Central memory CD8-positive, alpha-beta T cell (primary cell): ENCODE results near the gene KCTD12.
A peak's percentile ranks its signal among the peaks of the same experiment; 100 is the strongest.

Experiments
- ATAC-seq: fragments of 150-1000 bp; cut with Tn5 transposase; replicated peaks from 2 replicates; pipeline ENCODE4 v1.10.0; 2022; ENCODE audit warnings: mild to moderate bottlenecking, moderate FRiP score, moderate number of reproducible peaks; ENCODE audit not compliant: poor library complexity, severe bottlenecking; ENCODE audit errors: extremely low read depth
- DNase-seq, 2 donors: peaks; one replicate each; pipeline ENCODE4 v3.0.0; 2021; ENCODE audit warnings: low spot score in 2 of 2
- H3K27ac Mint-ChIP-seq: one replicate; pipeline ENCODE4 v1.8.0; 2022; ENCODE audit warnings: low read depth, mild to moderate bottlenecking, moderate library complexity, mixed read lengths
- H3K27me3 Mint-ChIP-seq: one replicate; pipeline ENCODE4 v1.8.0; 2022; ENCODE audit warnings: mixed read lengths
- H3K36me3 Mint-ChIP-seq: one replicate; pipeline ENCODE4 v1.8.0; 2022; ENCODE audit warnings: mild to moderate bottlenecking, moderate library complexity, mixed read lengths; ENCODE audit not compliant: insufficient read depth
- H3K4me1 Mint-ChIP-seq: one replicate; pipeline ENCODE4 v1.8.0; 2022; ENCODE audit warnings: mixed read lengths
- H3K4me3 Mint-ChIP-seq: one replicate; pipeline ENCODE4 v1.8.0; 2022; ENCODE audit warnings: mild to moderate bottlenecking, moderate library complexity, mixed read lengths
- H3K9me3 Mint-ChIP-seq: one replicate; pipeline ENCODE4 v1.8.0; 2022; ENCODE audit warnings: mixed read lengths

The KCTD12 gene

DNA sequence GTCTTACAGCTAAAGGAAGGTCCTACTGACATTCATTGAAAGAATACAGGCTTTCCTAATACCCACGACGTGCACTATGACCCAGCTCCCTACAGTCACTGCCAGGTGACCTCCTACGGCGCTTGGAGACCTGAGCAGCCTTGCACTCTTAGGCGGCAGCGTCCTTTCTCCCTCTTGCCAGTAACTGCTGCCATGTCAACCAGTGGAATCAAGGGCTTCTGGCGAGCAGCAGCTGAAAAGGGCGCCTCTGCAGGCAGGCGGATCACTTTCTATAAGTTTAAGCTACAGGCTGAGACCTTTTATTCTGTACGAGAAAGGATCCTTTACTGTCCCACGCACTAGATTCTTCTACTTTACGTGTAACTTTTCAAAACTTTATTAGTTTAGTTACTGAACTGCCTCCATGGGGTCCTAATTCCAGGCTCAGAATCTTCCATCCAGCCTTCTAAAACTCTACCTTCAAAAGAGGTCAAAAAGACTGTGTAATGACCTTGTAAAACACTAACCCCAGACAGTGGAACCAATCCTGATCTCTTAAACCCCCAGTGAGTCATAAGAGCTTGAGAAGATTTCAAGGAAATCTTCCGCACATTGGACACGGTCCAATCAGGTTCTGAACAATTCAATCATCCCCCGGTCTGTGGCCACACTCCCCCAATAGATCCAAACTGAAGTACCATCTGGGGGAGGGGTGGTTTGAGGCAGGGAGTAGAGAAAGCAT, 1.9 kb downstream of the KCTD12 start:
- Mint-ChIP-seq H3K27me3 (peaks cover 54% of the 10 kb centered on the region), H3K27ac (no peak overlapping the region), H3K4me3 (peak overlapping the region; percentile 73), H3K36me3 (peaks cover 5% of the 10 kb centered on the region), H3K4me1 (peaks cover 26% of the 10 kb centered on the region), H3K9me3 (no peaks in the 10 kb centered on the region)
- no peak for DNase-seq
- no peak for ATAC-seq

DNA sequence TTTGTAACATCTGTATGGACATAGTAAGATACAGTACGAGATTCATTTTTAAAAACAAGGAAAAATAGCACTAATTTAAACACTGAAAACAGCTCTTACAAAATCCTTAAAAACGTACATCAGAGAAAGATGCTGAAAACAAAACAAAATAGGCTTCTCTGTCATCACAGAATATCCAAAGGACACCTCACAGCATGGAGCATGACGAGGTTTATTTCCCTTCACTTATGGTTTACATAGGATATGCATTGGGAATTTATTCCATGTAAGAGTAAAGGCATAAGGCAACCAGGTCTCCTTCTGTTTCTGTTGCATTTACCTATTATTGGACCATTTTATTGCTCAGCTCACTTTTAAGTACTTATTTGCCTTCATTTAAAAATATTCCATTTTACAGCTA, 3.0 kb downstream of the KCTD12 start:
- no peaks in the 10 kb centered on the region for H3K9me3 Mint-ChIP-seq

DNA sequence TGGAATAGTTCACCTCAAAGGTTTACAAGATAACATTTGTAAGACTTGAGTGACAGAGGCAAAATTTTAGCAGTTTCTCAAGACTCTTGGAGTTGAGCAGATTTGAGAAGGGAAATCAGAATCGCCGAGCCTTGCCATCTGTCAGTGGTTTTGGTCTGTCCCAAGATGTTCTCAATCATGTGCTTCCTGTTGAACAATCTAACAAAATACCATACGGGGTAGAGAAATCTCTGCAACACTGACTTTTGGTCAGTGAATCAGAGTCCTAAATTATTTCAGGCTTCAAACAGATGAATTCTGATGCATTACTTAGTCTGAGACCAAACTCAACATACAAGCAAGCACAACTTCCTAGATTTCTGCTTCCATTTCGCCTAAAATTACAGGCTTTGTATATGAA, 3.8 kb downstream of the KCTD12 start:
- DNase-seq (no peak), ATAC-seq (no peak)
- Mint-ChIP-seq H3K4me3 (no peak overlapping the region), H3K4me1 (peaks cover 29% of the 10 kb centered on the region), H3K27ac (no peak overlapping the region), H3K36me3 (peaks cover 4% of the 10 kb centered on the region), H3K9me3 (no peaks in the 10 kb centered on the region), H3K27me3 (peaks cover 35% of the 10 kb centered on the region)

More for the DNA sequence above, 3.0 kb downstream of the KCTD12 start:
- DNase-seq (no peak), ATAC-seq (no peak)
- peaks cover 43% of the 10 kb centered on the region for H3K27me3 Mint-ChIP-seq
- no peak overlapping the region for H3K27ac Mint-ChIP-seq
- no peak overlapping the region for H3K4me3 Mint-ChIP-seq
- H3K36me3 Mint-ChIP-seq: peaks cover 4% of the 10 kb centered on the region
- H3K4me1 Mint-ChIP-seq: peaks cover 31% of the 10 kb centered on the region

DNA sequence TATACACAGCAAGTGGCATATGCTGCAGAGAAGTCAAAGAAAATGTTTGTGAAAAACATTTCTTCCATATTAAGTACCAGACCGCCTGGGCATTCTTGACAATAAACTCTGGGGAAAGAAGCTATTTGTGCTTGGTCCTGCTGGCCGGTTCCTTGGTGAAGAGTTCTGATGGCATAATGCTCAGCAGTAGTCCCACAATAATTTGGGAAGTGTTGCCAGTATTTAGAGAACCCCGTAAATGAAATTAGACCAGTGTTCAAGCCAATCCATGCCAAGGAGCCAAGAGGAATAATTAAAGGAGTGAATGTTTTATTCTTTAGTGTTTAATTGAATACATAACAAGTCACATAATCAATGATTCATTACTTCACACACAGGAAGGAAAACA, 6.3 kb downstream of the KCTD12 start:
- H3K9me3 Mint-ChIP-seq: no peaks in the 10 kb centered on the region
- H3K27me3 Mint-ChIP-seq: peaks cover 26% of the 10 kb centered on the region
- ATAC-seq (no peak), DNase-seq (no peak)
- H3K4me1 Mint-ChIP-seq: peaks cover 18% of the 10 kb centered on the region
- H3K4me3 Mint-ChIP-seq: no peak overlapping the region
- H3K36me3 Mint-ChIP-seq: peaks cover 4% of the 10 kb centered on the region
- H3K27ac Mint-ChIP-seq: no peak overlapping the region

DNA sequence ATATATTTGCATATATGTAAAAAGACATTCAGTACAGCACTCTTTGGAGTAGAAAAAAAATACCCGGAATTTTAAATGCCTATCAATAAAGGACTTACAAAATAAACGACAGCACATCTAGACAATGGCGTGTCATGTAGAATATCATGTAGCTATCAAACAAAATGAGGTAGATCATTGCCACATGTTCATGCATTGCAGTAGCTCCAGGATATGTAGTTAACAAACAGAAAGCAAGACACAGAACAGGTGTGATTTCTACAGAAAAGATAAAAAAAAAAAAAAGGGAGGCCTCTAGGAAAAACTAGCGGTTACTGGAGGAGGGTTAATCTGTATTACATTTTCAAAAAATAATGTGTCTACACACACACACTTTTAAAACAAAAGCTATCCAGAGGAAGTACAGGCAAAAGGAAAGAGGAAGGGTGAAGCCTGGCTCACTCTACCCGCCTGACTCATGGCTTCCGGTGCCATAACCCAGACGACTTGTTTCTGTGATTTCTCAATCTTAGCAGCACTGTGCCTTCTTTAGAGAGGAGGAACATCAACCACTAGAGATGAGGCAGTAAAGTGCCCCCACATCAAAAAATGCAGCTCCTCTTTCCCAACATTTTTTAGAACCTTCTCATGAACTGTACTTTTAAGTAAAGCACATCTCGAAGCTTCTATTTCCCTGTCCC, 6.9 kb downstream of the KCTD12 start:
- peak; percentile 95 for ATAC-seq
- H3K36me3 Mint-ChIP-seq: peaks cover 2% of the 10 kb centered on the region
- H3K27me3 Mint-ChIP-seq: peaks cover 26% of the 10 kb centered on the region
- H3K4me1 Mint-ChIP-seq: peaks cover 13% of the 10 kb centered on the region
- H3K4me3 Mint-ChIP-seq: peak overlapping the region; percentile 17
- DNase-seq: no peak
- peak overlapping the region; percentile 30 for H3K27ac Mint-ChIP-seq
- H3K9me3 Mint-ChIP-seq: no peaks in the 10 kb centered on the region

DNA sequence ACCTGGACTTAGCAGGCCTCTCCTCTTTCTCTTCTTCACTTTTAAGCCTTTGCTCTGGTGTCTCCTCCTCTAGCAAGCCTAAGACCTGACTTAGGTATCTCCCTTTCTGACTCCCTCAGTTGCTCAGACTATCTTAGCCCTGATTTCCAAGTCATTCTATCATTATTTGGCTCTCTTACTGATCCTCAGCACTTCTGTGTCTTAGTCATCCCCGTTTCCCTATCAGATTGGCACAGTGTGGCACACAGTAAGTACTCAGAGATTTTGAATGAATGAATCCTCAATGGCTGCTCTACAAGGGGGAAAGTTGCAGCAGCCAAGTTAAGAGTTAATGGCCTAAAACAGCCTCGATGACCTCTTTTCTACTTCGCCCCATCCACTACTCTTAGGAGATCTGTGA, 8.2 kb downstream of the KCTD12 start:
- Mint-ChIP-seq H3K36me3 (peaks cover 2% of the 10 kb centered on the region), H3K9me3 (no peaks in the 10 kb centered on the region), H3K4me1 (peaks cover 12% of the 10 kb centered on the region), H3K4me3 (no peak overlapping the region), H3K27me3 (peaks cover 26% of the 10 kb centered on the region), H3K27ac (no peak overlapping the region)
- no peak for ATAC-seq
- no peak for DNase-seq

DNA sequence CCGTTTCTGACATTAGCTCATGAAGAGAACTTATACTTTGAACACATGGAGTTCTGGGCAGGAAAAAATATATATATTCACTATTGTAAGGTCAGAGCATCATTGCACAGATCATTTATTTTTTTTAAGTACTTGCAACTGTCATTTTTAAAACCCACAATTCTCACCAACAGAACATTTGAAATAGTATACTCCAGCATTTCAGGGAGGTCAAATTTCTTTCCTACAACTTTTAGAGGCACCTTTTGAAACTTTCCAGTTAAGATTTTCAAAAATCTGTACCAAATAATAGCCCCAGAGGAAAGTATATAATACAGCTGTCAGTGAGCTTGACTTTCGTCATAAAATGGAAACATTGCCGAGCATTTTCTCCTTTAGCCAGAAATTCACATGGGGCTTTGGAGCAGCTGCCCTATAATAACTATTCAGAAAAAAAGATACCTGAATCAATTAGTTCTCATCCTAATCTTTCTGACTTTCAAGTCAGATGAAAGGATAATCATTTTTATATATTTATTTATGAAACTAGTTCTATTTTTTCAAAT, 10.9 kb downstream of the KCTD12 start:
- H3K27me3 Mint-ChIP-seq: peaks cover 45% of the 10 kb centered on the region
- no peak overlapping the region for H3K27ac Mint-ChIP-seq
- no peaks in the 10 kb centered on the region for H3K9me3 Mint-ChIP-seq
- DNase-seq (no peak), ATAC-seq (no peak)
- H3K4me3 Mint-ChIP-seq: no peak overlapping the region
- peaks cover 2% of the 10 kb centered on the region for H3K36me3 Mint-ChIP-seq
- peaks cover 12% of the 10 kb centered on the region for H3K4me1 Mint-ChIP-seq

DNA sequence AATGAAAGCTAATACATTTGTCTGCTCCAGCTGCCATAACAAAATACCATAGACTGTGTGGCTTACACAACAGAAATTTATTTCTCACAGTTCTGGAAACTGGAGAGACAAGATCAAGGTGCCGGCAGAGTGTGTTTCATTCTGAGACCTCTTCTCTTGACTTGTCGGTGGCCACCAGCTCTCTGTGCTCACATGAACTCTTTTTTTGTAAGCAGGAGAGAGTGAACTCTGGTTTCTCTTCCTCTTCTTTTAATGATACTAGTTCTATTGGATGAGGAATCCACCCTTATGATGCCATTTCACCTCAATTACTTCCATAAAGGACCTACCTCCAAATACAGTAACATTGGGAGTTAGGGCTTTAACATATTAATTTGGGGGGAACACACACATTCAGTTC, 11.7 kb downstream of the KCTD12 start:
- H3K4me3 Mint-ChIP-seq: no peak overlapping the region
- peaks cover 53% of the 10 kb centered on the region for H3K27me3 Mint-ChIP-seq
- ATAC-seq: no peak
- H3K9me3 Mint-ChIP-seq: no peaks in the 10 kb centered on the region
- peaks cover 6% of the 10 kb centered on the region for H3K4me1 Mint-ChIP-seq
- no peak for DNase-seq
- no peak overlapping the region for H3K27ac Mint-ChIP-seq
- H3K36me3 Mint-ChIP-seq: peaks cover 2% of the 10 kb centered on the region

DNA sequence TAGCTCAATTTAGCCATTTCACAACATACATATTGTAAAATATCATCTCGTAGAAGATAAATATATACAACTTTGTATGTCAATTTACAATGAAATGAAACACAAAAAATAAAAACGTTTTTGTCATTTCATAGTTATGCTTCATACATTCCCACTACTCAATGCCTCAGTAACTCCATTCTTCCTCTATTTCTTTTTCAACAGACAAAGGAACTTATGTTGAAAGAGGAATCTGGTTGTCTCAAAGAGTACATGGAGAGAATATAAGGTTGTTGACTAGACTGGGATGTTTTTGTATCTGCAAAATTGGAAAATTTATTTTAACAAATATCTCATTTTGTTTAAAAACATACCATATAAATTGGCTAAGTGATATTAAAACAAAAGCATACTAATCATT, 12.8 kb downstream of the KCTD12 start:
- Mint-ChIP-seq H3K36me3 (no peaks in the 10 kb centered on the region), H3K27me3 (peaks cover 55% of the 10 kb centered on the region), H3K27ac (no peak overlapping the region), H3K4me1 (no peaks in the 10 kb centered on the region), H3K9me3 (no peaks in the 10 kb centered on the region), H3K4me3 (no peak overlapping the region)
- ATAC-seq: no peak
- DNase-seq: no peak

DNA sequence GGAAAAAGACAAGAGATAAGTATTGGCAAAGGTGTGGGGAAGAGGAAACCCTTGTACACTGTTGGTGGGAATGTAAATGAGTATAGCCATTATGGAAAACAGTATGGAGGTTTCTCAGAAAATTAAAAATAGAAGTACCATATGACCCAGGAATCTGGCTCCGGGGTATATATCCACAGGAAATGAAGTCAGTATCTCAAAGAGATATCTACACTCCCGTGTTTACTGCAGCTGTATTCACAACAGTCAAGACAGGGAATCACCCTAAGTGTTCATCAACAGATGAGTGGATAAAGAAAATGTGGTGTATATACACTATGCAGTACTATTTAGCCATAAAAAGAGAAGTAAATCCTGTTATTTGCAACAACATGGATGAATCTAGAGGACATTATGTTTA, 13.5 kb downstream of the KCTD12 start:
- ATAC-seq (no peak), DNase-seq (no peak)
- Mint-ChIP-seq H3K9me3 (no peaks in the 10 kb centered on the region), H3K27ac (no peak overlapping the region), H3K4me1 (no peaks in the 10 kb centered on the region), H3K4me3 (no peak overlapping the region), H3K27me3 (peaks cover 63% of the 10 kb centered on the region), H3K36me3 (no peaks in the 10 kb centered on the region)

DNA sequence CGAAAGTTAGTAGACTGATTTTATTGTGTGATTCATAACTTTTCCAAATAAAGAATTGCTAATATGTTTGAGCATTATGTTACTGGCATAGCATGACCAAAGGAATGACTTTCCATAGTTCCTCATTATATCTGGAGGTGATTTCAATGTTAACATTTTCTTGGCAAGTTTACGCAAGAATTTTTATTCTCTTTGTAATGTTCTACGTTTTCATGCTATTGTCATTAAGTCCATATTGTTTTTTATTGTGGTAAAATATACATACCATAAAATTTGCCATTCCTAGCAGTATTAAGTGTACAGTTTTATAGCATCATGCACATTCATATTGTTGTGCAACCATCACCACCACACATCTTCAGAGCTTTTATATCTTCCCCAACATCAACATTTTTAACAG, 14.8 kb downstream of the KCTD12 start:
- no peaks in the 10 kb centered on the region for H3K9me3 Mint-ChIP-seq
- ATAC-seq: no peak

DNA sequence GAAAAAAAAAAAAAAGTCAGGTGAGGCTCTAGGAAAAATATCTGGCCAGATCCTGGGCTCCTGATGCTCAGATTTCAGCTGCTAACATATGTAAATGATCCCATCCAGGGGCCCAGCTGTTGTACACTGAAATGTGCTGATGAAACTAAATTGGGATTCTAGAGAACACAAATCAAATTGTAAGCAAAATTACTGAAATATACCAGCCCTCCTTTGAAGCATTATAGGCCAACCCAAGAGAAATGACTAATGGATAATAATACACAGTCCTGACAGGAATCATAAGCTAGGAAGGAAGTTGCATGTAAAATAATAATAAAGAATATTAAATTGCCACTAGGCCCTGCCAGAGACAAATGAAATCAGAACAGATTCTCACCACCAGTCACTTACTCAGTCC, 17.8 kb downstream of the KCTD12 start:
- DNase-seq (no peak), ATAC-seq (no peak)
- peaks cover 84% of the 10 kb centered on the region for H3K27me3 Mint-ChIP-seq
- no peaks in the 10 kb centered on the region for H3K4me1 Mint-ChIP-seq
- H3K9me3 Mint-ChIP-seq: no peaks in the 10 kb centered on the region
- no peak overlapping the region for H3K27ac Mint-ChIP-seq
- no peak overlapping the region for H3K4me3 Mint-ChIP-seq
- H3K36me3 Mint-ChIP-seq: no peaks in the 10 kb centered on the region

More for the DNA sequence above, 14.8 kb downstream of the KCTD12 start:
- DNase-seq: no peak
- Mint-ChIP-seq H3K36me3 (no peaks in the 10 kb centered on the region), H3K27ac (no peak overlapping the region), H3K27me3 (peaks cover 75% of the 10 kb centered on the region), H3K4me3 (no peak overlapping the region), H3K4me1 (no peaks in the 10 kb centered on the region)

DNA sequence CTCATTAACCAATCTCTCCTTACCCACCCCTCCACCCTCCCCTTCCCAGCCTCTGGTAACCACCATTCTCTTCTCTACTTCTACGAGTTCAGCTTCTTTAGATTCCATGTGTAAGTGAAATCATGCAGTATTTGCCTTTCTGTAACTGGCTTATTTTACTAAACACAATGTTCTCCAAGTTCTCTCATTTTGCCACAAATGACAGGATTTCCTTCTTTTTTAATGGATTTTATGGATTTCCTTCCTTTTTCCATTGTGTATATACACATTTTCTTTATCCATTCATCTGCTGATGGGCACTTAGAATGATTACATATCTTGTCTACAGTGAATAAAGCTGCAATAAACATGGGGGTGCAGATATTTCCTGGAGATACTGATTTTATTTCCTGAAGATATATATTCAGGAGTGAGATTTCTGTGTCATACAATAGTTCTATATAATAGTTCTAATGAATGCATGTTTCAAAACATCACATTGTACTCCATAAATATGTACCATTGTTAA, 20.2 kb downstream of the KCTD12 start:
- no peak overlapping the region for H3K4me3 Mint-ChIP-seq
- H3K4me1 Mint-ChIP-seq: no peaks in the 10 kb centered on the region
- no peak for ATAC-seq
- no peaks in the 10 kb centered on the region for H3K9me3 Mint-ChIP-seq
- no peaks in the 10 kb centered on the region for H3K36me3 Mint-ChIP-seq
- peaks cover 65% of the 10 kb centered on the region for H3K27me3 Mint-ChIP-seq
- DNase-seq: no peak
- no peak overlapping the region for H3K27ac Mint-ChIP-seq
